Renal cortical epithelial cell (primary cell): ENCODE data around the gene BBLN. TPM values are rescaled to one million over a fixed set of nuclear protein-coding genes. Genes with fewer than 3 reads are reported as not detected.
A peak's percentile ranks its signal among the peaks of the same experiment; 100 is the strongest.

ENCODE experiments used
- DNase-seq: peaks from one replicate; pipeline ENCODE4 v3.0.0-alpha.2; 2011; ENCODE audit warnings: low read depth
- total RNA-seq: library from RNA; depleted of rRNA; stranded (reverse); fragments of >200 nt; gene quantifications from 2 replicates; pipeline ENCODE4 v1.2.3, GENCODE V29; 2014

The BBLN gene
- total RNA-seq, 1 donor from 2014 or later = 60.3 TPM

- DNase-seq = no peak
Measured at GRCh38 chr9:128144239-128145181, 15.6 kb upstream of the BBLN start.

GRCh38 chr9:128145536-128145935 lies 14.5 kb upstream of the BBLN start:
- DNase-seq = peak; percentile 54

- no peak for DNase-seq
Measured at GRCh38 chr9:128145951-128146351, 14.1 kb upstream of the BBLN start.

- DNase-seq = no peak
Measured at GRCh38 chr9:128146591-128147120, 13.4 kb upstream of the BBLN start.

- no peak for DNase-seq
Measured at GRCh38 chr9:128148509-128149000, 11.5 kb upstream of the BBLN start.

- peak; percentile 93 for DNase-seq
Measured at GRCh38 chr9:128149001-128149701, 10.9 kb upstream of the BBLN start, which contains the start of gene LCN2. Gene LCN2, plus strand, starts transcription at chr9:128149453. Its CDS starts 73 bp downstream, at chr9:128149526.

GRCh38 chr9:128149951-128150593 lies 10.0 kb upstream of the BBLN start:
- no peak for DNase-seq

- no peak for DNase-seq
Measured at GRCh38 chr9:128150594-128151308, 9.3 kb upstream of the BBLN start.

GRCh38 chr9:128151309-128152132 lies 8.5 kb upstream of the BBLN start:
- no peak for DNase-seq

GRCh38 chr9:128152133-128153059 lies 7.7 kb upstream of the BBLN start:
- DNase-seq = no peak

- no peak for DNase-seq
Measured at GRCh38 chr9:128153060-128153946, 6.8 kb upstream of the BBLN start.

GRCh38 chr9:128153947-128154695 lies 5.9 kb upstream of the BBLN start:
- DNase-seq = no peak

GRCh38 chr9:128155736-128156500 lies 4.1 kb upstream of the BBLN start:
- no peak for DNase-seq

GRCh38 chr9:128159522-128159783 lies 612 bp upstream of the BBLN start:
- no peak for DNase-seq

GRCh38 chr9:128160603-128160987 lies 530 bp downstream of the BBLN start:
- DNase-seq = no peak

GRCh38 chr9:128161215-128161902 lies 1.3 kb downstream of the BBLN start:
- DNase-seq = no peak
